Measurements from ENCODE around the gene CCDC136.
A peak's percentile ranks its signal among the peaks of the same experiment; 100 is the strongest.

CCDC136 gene

GRCh38 chr7:128862571-128863432, 71.0 kb downstream of the CCDC136 start, which contains the start of gene ATP6V1F:
Gene ATP6V1F (plus strand): TSS chr7:128862856. CDS start chr7:128862905, 49 bp downstream.
- DNase-seq (ENCODE audit: low read depth in 2 of 2): peak; percentile 95 to 97

- peak in 1 of 2 donors; percentile 8 for DNase-seq (ENCODE audit: low read depth in 2 of 2)
These were observed 71.7 kb downstream of the CCDC136 start for GRCh38 chr7:128863433-128863989.

GRCh38 chr7:128865303-128865702, 73.5 kb downstream of the CCDC136 start:
- no peak for DNase-seq (ENCODE audit: low read depth in 2 of 2)

GRCh38 chr7:128865996-128866877, 74.5 kb downstream of the CCDC136 start:
- no peak for DNase-seq (ENCODE audit: low read depth in 2 of 2)

GRCh38 chr7:128867241-128867640, 75.5 kb downstream of the CCDC136 start:
- DNase-seq (ENCODE audit: low read depth in 2 of 2): no peak

GRCh38 chr7:128867842-128868623, 76.3 kb downstream of the CCDC136 start:
- no peak for DNase-seq (ENCODE audit: low read depth in 2 of 2)

- DNase-seq (ENCODE audit: low read depth in 2 of 2): no peak
These were observed 76.9 kb downstream of the CCDC136 start for GRCh38 chr7:128868624-128869137.

- peak in 1 of 2 donors; percentile 30 for DNase-seq (ENCODE audit: low read depth in 2 of 2)
These were observed 77.6 kb downstream of the CCDC136 start for GRCh38 chr7:128869138-128869943.

GRCh38 chr7:128869944-128870285, 78.1 kb downstream of the CCDC136 start:
- no peak for DNase-seq (ENCODE audit: low read depth in 2 of 2)

GRCh38 chr7:128871050-128871449, 79.3 kb downstream of the CCDC136 start:
- DNase-seq (ENCODE audit: low read depth in 2 of 2): no peak

Measured in stimulated activated CD8-positive, alpha-beta memory T cell treated with anti-CD3 and anti-CD28 coated beads, Interleukin-7, amount 100 ng/mL, for 4 hours (primary cell).